GM12878 (cell line): Measurements from ENCODE around the gene LMOD1. TPM values are rescaled to one million over a fixed set of nuclear protein-coding genes. Genes with fewer than 3 reads are reported as not detected.

Experiments used
- ATAC-seq: fragments of 200-7000 bp; cut with Tn5 transposase; 3 replicates; pipeline ENCODE4 v1.9.1; 2020; ENCODE audit warnings: mild to moderate bottlenecking, moderate library complexity
- BruUV-seq: library from RNA; stranded (reverse); fragments of 400-500 nt; replicated peaks from 2 replicates; lab custom pipeline; 2021; lab: Mats Ljungman, UMichigan
- CTCF ChIA-PET: fragments of 300-600 bp; sonication (Branson Sonifier 250); formaldehyde crosslinking; extraction: SDS; loops from one replicate; lab custom pipeline; 2021; ENCODE audit warnings: inconsistent platforms; lab: Yijun Ruan, JAX
- POLR2A ChIA-PET: fragments of 350-600 bp; formaldehyde crosslinking; extraction: SDS; loops from one replicate; lab custom pipeline; 2021; ENCODE audit warnings: inconsistent platforms; lab: Charles Lee
- RAD21 ChIA-PET: fragments of 300-600 bp; sonication (Branson Sonifier 250); formaldehyde crosslinking; loops from one replicate; lab custom pipeline; 2023; ENCODE audit warnings: antibody characterized with exemption; ENCODE audit not compliant: unreplicated experiment; lab: Charles Lee
- SMC1A ChIA-PET: fragments of 300-600 bp; sonication (Branson Sonifier 250); formaldehyde crosslinking; loops from one replicate; lab custom pipeline; 2023; ENCODE audit not compliant: unreplicated experiment, uncharacterized antibody; lab: Charles Lee
- DNase-seq: peaks from one replicate; pipeline ENCODE4 v3.0.0-alpha.2; 2011; ENCODE audit warnings: low read depth, low spot score
- FAIRE-seq: peaks from 3 replicates; lab custom pipeline; 2011; peaks lifted over from hg19 to GRCh38; lab: Jason Lieb, UNC
- H2AFZ ChIP-seq: 2 replicates; pipeline ENCODE4 v1.6.0; 2011; ENCODE audit warnings: low read depth, low read length, control low read depth; ENCODE audit not compliant: control insufficient read depth
- H3K27ac ChIP-seq: 2 replicates; pipeline ENCODE4 v1.5.1; 2011; ENCODE audit warnings: control low read depth; ENCODE audit not compliant: control insufficient read depth, insufficient read depth
- H3K27me3 ChIP-seq, 2 experiments: replicated peaks in 1 of 2; 2 replicates each; pipeline versions ENCODE4 v1.6.0 to v1.6.1; 2011; ENCODE audit warnings: low read length in 1 of 2; ENCODE audit not compliant: control insufficient read depth in 2 of 2, insufficient read depth in 2 of 2
- H3K36me3 ChIP-seq, 2 experiments: 2 replicates each; pipeline ENCODE4 v1.5.1; 2011; ENCODE audit warnings: low read length in 1 of 2; ENCODE audit not compliant: control insufficient read depth in 2 of 2, insufficient read depth in 2 of 2
- H3K4me1 ChIP-seq: 2 replicates; pipeline ENCODE4 v1.6.1; 2011; ENCODE audit warnings: mild to moderate bottlenecking, low read length, moderate library complexity, mixed read lengths; ENCODE audit not compliant: control insufficient read depth, insufficient read depth
- H3K4me2 ChIP-seq: 2 replicates; pipeline ENCODE4 v1.6.0; 2011; ENCODE audit warnings: control low read depth; ENCODE audit not compliant: control insufficient read depth, insufficient read depth
- H3K4me3 ChIP-seq: fragments of 200-600 bp; sonication (generic); 2 replicates; pipeline ENCODE4 v1.5.1; 2016
- H3K79me2 ChIP-seq: 2 replicates; pipeline ENCODE4 v1.6.0; 2011; ENCODE audit warnings: low read length; ENCODE audit not compliant: control insufficient read depth, insufficient read depth
- H3K9ac ChIP-seq: 2 replicates; pipeline ENCODE4 v1.8.0; 2011; ENCODE audit warnings: low read length, control low read depth, mixed read lengths; ENCODE audit not compliant: control insufficient read depth, insufficient read depth
- H3K9me3 ChIP-seq: replicated peaks from 3 replicates; pipeline ENCODE4 v1.5.1; 2011; ENCODE audit warnings: mild to moderate bottlenecking, low read length; ENCODE audit not compliant: control insufficient read depth, insufficient read depth
- H4K20me1 ChIP-seq: 2 replicates; pipeline ENCODE4 v1.6.0; 2011; ENCODE audit not compliant: control insufficient read depth, insufficient read depth
- ATF7 ChIP-seq: fragments of 450-650 bp; IDR thresholded peaks from 2 replicates; pipeline ENCODE4 v1.6.1; 2016; ENCODE audit warnings: low read depth, mild to moderate bottlenecking
- BCL11A ChIP-seq: IDR thresholded peaks from 2 replicates; pipeline ENCODE4 v1.6.1; 2011; ENCODE audit warnings: low read depth, low read length
- SMAD1 ChIP-seq: fragments of 450-650 bp; IDR thresholded peaks from 2 replicates; pipeline ENCODE4 v1.6.1; 2018; ENCODE audit warnings: mild to moderate bottlenecking, low read depth; ENCODE audit not compliant: partially characterized antibody
- SREBF1 ChIP-seq: IDR thresholded peaks from 2 replicates; pipeline ENCODE4 v1.6.1; 2012; ENCODE audit warnings: mild to moderate bottlenecking, low read length
- TARDBP ChIP-seq: IDR thresholded peaks from 2 replicates; pipeline ENCODE4 v1.6.1; 2016; ENCODE audit warnings: borderline replicate concordance
- ZZZ3 ChIP-seq: IDR thresholded peaks from 2 replicates; pipeline ENCODE4 v1.6.1; 2011; ENCODE audit warnings: low read depth; ENCODE audit not compliant: control insufficient read depth, insufficient read length
- WGBS: methylation state at CpG from one replicate; pipeline ENCODE4 v1.1.6; 2016; ENCODE audit warnings: low lambda C conversion rate; ENCODE audit not compliant: insufficient replicate concordance, insufficient coverage; ENCODE audit errors: missing lambda C conversion rate; 5-methylcytosine and 5-hydroxymethylcytosine counted together
- in situ Hi-C: fragments of 300-500 bp; cut with MboI; formaldehyde crosslinking; loops from 9 replicates; pipeline ENCODE4 v1.14.3; 2018; ENCODE audit warnings: mixed read lengths
- intact Hi-C: fragments of 100-400 bp; cut with micrococcal nuclease; formaldehyde crosslinking; loops from one replicate; pipeline ENCODE4 v1.14.2; 2022; ENCODE audit not compliant: unreplicated experiment
- polyA plus RNA-seq, 11 experiments: library from polyadenylated mRNA; depleted of rRNA in 4 of 11; unstranded in 6 of 11; stranded (reverse) in 5 of 11; fragments of >200 nt; fragmentation: Nextera tagmentation in 4 of 11; fragmentation: Illumina TruSeq in 1 of 11; extraction: Ambion mirVana in 4 of 11; extraction: Trizol in 1 of 11; gene quantifications; 1 replicate in 1 of 11; 2 replicates in 10 of 11; pipeline versions ENCODE4 v1.2.1 to v1.2.3, GENCODE V29; 2011 to 2016; ENCODE audit warnings: inconsistent platforms in 2 of 11, missing spikeins in 2 of 11, low read depth in 1 of 11
- total RNA-seq, 4 experiments: library from RNA; depleted of rRNA in 3 of 4; stranded (reverse); fragments of >200 nt in 3 of 4; fragmentation: Illumina TruSeq in 1 of 4; extraction: Trizol in 1 of 4; gene quantifications; 2 replicates each; pipeline versions ENCODE4 v1.2.1 to v1.2.3, GENCODE V29; 2013 to 2021
- TF ChIP-seq, protein P1 (sequence below): IDR thresholded peaks from 2 replicates; pipeline ENCODE4 v1.6.1; 2011; ENCODE audit warnings: low read depth, mild to moderate bottlenecking, low read length, moderate library complexity, borderline replicate concordance; ENCODE audit errors: extremely low read depth
- TF ChIP-seq, protein P2 (sequence below): IDR thresholded peaks from 2 replicates; pipeline ENCODE4 v1.6.1; 2011; ENCODE audit warnings: borderline replicate concordance, low read depth, mild to moderate bottlenecking, moderate library complexity, low read length; ENCODE audit not compliant: insufficient read depth, poor library complexity, severe bottlenecking
- TF ChIP-seq, protein P3 (sequence below): IDR thresholded peaks from 2 replicates; pipeline ENCODE4 v1.6.1; 2012; ENCODE audit warnings: low read depth, low read length, improper control_type of control experiment

Gene LMOD1
- total and polyA plus RNA-seq, 10 of the 15 experiments (the other 5 are each of a cell fraction or from before 2014, with no cell fraction given): 0.15 TPM; not detected in 9

DNA sequence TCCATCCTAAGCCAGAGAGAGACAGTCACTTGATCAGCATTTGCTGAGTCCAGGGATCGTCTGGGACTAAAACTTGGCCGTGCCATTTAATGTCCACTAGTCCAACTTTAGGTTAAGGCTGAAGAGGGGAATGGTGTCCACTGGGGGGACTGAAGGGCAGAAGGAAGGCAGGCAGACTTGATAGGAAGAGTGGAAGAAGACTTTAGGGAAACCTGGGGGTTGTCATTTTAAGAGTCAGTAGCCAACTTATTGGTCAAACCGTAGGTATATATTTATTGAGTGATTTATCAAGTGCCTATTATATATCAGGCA lies 1.3 kb upstream of the LMOD1 start:
- H3K27me3 ChIP-seq: peaks cover 13 to 17% of the 10 kb centered on the region in 2 experiments
- in situ Hi-C loops (no loop called here), intact Hi-C loops (no loop called here)
- BruUV-seq: no TSS peak
- CTCF ChIA-PET: no interaction called here
- 2% methylated on average over 3 of the region's 3 CpGs for WGBS
- no peaks in the 10 kb centered on the region for H3K4me1 ChIP-seq
- RAD21 ChIA-PET: no interaction called here
- H3K79me2 ChIP-seq: no peaks in the 10 kb centered on the region
- H3K9ac ChIP-seq: no peak overlapping the region
- FAIRE-seq (no peak), DNase-seq (no peak), ATAC-seq (no peak)
- POLR2A ChIA-PET: no interaction called here
- TF ChIP-seq, protein P1, sequence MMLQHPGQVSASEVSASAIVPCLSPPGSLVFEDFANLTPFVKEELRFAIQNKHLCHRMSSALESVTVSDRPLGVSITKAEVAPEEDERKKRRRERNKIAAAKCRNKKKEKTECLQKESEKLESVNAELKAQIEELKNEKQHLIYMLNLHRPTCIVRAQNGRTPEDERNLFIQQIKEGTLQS: no peak
- TF ChIP-seq TARDBP: no peak
- TF ChIP-seq, protein P2, sequence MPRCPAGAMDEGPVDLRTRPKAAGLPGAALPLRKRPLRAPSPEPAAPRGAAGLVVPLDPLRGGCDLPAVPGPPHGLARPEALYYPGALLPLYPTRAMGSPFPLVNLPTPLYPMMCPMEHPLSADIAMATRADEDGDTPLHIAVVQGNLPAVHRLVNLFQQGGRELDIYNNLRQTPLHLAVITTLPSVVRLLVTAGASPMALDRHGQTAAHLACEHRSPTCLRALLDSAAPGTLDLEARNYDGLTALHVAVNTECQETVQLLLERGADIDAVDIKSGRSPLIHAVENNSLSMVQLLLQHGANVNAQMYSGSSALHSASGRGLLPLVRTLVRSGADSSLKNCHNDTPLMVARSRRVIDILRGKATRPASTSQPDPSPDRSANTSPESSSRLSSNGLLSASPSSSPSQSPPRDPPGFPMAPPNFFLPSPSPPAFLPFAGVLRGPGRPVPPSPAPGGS: no peak
- no peak for TF ChIP-seq BCL11A
- no peak for TF ChIP-seq SREBF1
- no peak for TF ChIP-seq ZZZ3
- TF ChIP-seq, protein P3, sequence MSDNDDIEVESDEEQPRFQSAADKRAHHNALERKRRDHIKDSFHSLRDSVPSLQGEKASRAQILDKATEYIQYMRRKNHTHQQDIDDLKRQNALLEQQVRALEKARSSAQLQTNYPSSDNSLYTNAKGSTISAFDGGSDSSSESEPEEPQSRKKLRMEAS: no peak
- no peak for TF ChIP-seq ATF7
- no peak for TF ChIP-seq SMAD1
- SMC1A ChIA-PET: no interaction called here
- no peaks in the 10 kb centered on the region for H3K9me3 ChIP-seq
- no peaks in the 10 kb centered on the region for H4K20me1 ChIP-seq
- H3K36me3 ChIP-seq: no peaks in the 10 kb centered on the region
- no peak overlapping the region for H3K4me3 ChIP-seq
- H3K4me2 ChIP-seq: no peak overlapping the region
- H2AFZ ChIP-seq: no peak overlapping the region
- no peak overlapping the region for H3K27ac ChIP-seq
